Adrenal gland (tissue), 5 donors: ENCODE data around the gene SEPTIN14.
"Not testable (repeated sequence)": the region's sequence is repeated elsewhere in the genome, so short reads cannot be mapped to it uniquely, and the experiment has no call there.

Experiments used
- POLR2A ChIP-seq, 2 donors: fragments of 450-650 bp; IDR thresholded peaks; one replicate each; pipeline ENCODE4 v1.6.1; 2017; ENCODE audit warnings: antibody characterized with exemption in 2 of 2, mild to moderate bottlenecking in 2 of 2, moderate library complexity in 1 of 2
- TF ChIP-seq, protein P1 (sequence below), 6 experiments: fragments of 450-650 bp in 4 of 6; fragments of 200-600 bp in 2 of 6; sonication (generic) in 1 of 6; IDR thresholded peaks; 1 replicate in 5 of 6; 2 replicates in 1 of 6; pipeline versions ENCODE4 v1.5.1 to v1.8.0; 2016 to 2021; ENCODE audit warnings: antibody characterized with exemption in 6 of 6, mild to moderate bottlenecking in 2 of 6, moderate library complexity in 1 of 6
- donor health status: DM: no; HTN: no; CAD: no.

DNA sequence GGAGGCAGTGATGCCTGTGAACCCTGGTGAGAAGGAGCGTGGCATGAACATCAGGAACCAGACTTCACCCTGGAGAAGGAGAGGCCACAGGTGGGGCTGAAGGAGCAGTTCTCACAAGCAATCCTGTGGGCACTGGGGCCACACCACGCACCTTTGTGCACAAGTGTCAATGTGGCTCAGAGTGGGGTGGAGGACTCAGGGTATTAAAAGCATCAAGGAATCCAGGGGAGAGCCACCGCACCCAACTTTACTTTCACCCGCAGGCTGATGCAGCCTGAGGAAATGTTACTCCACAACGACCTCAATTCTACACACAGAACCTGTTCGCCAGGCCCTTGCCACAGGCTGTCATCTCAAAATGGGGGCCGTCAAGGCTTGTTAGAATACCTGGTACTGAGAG lies 77.1 kb downstream of the SEPTIN14 start:
- TF ChIP-seq, protein P1, sequence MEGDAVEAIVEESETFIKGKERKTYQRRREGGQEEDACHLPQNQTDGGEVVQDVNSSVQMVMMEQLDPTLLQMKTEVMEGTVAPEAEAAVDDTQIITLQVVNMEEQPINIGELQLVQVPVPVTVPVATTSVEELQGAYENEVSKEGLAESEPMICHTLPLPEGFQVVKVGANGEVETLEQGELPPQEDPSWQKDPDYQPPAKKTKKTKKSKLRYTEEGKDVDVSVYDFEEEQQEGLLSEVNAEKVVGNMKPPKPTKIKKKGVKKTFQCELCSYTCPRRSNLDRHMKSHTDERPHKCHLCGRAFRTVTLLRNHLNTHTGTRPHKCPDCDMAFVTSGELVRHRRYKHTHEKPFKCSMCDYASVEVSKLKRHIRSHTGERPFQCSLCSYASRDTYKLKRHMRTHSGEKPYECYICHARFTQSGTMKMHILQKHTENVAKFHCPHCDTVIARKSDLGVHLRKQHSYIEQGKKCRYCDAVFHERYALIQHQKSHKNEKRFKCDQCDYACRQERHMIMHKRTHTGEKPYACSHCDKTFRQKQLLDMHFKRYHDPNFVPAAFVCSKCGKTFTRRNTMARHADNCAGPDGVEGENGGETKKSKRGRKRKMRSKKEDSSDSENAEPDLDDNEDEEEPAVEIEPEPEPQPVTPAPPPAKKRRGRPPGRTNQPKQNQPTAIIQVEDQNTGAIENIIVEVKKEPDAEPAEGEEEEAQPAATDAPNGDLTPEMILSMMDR (IDR thresholded peaks at IDR 0.05) = not testable (repeated sequence)
- not testable (repeated sequence) for TF ChIP-seq POLR2A (IDR thresholded peaks at IDR 0.05)
